Measurements from ENCODE around the gene MINDY1. TPM values are rescaled to one million over a fixed set of nuclear protein-coding genes. Genes with fewer than 3 reads are reported as not detected.
A peak's percentile ranks its signal among the peaks of the same experiment; 100 is the strongest.

Gene MINDY1
- total RNA-seq, 1 donor from 2014 or later = 32.5 TPM

GRCh38 chr1:150992626-150993025 is 14.1 kb downstream of the MINDY1 start:
- H3K36me3 Mint-ChIP-seq (ENCODE audit: insufficient read depth) = peaks cover 5% of the 10 kb centered on the region
- H3K9me3 Mint-ChIP-seq (ENCODE audit: low read depth) = no peaks in the 10 kb centered on the region
- no peak overlapping the region for H3K27ac Mint-ChIP-seq
- H3K27me3 Mint-ChIP-seq = no peaks in the 10 kb centered on the region
- no peak for DNase-seq (ENCODE audit: low spot score, unreplicated experiment)
- no peak overlapping the region for H3K4me3 Mint-ChIP-seq (ENCODE audit: low read depth)
- no peaks in the 10 kb centered on the region for H3K4me1 Mint-ChIP-seq (ENCODE audit: low read depth)
- no peak for TF ChIP-seq CTCF (IDR thresholded peaks at IDR 0.05; ENCODE audit: unreplicated experiment)

GRCh38 chr1:150987924-150988323 is 18.8 kb downstream of the MINDY1 start:
- no peaks in the 10 kb centered on the region for H3K27me3 Mint-ChIP-seq
- no peak overlapping the region for H3K4me3 Mint-ChIP-seq (ENCODE audit: low read depth)
- no peak overlapping the region for H3K27ac Mint-ChIP-seq
- DNase-seq (ENCODE audit: low spot score, unreplicated experiment) = no peak
- no peak for TF ChIP-seq CTCF (IDR thresholded peaks at IDR 0.05; ENCODE audit: unreplicated experiment)
- H3K9me3 Mint-ChIP-seq (ENCODE audit: low read depth) = no peaks in the 10 kb centered on the region
- peaks cover 4% of the 10 kb centered on the region for H3K4me1 Mint-ChIP-seq (ENCODE audit: low read depth)
- H3K36me3 Mint-ChIP-seq (ENCODE audit: insufficient read depth) = no peaks in the 10 kb centered on the region

- Mint-ChIP-seq H3K27ac (no peak overlapping the region), H3K4me3 (ENCODE audit: low read depth) (no peak overlapping the region), H3K4me1 (ENCODE audit: low read depth) (peaks cover 24% of the 10 kb centered on the region), H3K36me3 (ENCODE audit: insufficient read depth) (no peaks in the 10 kb centered on the region), H3K27me3 (no peaks in the 10 kb centered on the region), H3K9me3 (ENCODE audit: low read depth) (no peaks in the 10 kb centered on the region)
- DNase-seq (ENCODE audit: low spot score, unreplicated experiment) = no peak
- TF ChIP-seq CTCF (IDR thresholded peaks at IDR 0.05; ENCODE audit: unreplicated experiment) = no peak
Measured at GRCh38 chr1:150985179-150985825, 21.4 kb downstream of the MINDY1 start.

- Mint-ChIP-seq H3K4me3 (ENCODE audit: low read depth) (peak within 1 kb of the TSS; percentile 50), H3K4me1 (ENCODE audit: low read depth) (peaks cover 30% of the 10 kb centered on the region), H3K27ac (peak within 1 kb of the TSS; percentile 92), H3K36me3 (ENCODE audit: insufficient read depth) (no peaks in the 10 kb centered on the region), H3K27me3 (no peaks in the 10 kb centered on the region), H3K9me3 (ENCODE audit: low read depth) (no peaks in the 10 kb centered on the region)
- no peak for TF ChIP-seq CTCF (IDR thresholded peaks at IDR 0.05; ENCODE audit: unreplicated experiment)
- DNase-seq (ENCODE audit: low spot score, unreplicated experiment) = no peak
Measured at GRCh38 chr1:150981805-150982712, 24.6 kb downstream of the MINDY1 start, which contains the start of gene ANXA9. ANXA9 (plus strand) TSS chr1:150982292; CDS start chr1:150983106, 814 bp downstream.

GRCh38 chr1:150981177-150981804 is 25.4 kb downstream of the MINDY1 start:
- no peaks in the 10 kb centered on the region for H3K36me3 Mint-ChIP-seq (ENCODE audit: insufficient read depth)
- H3K4me3 Mint-ChIP-seq (ENCODE audit: low read depth) = peak overlapping the region; percentile 50
- TF ChIP-seq CTCF (IDR thresholded peaks at IDR 0.05; ENCODE audit: unreplicated experiment) = no peak
- H3K9me3 Mint-ChIP-seq (ENCODE audit: low read depth) = no peaks in the 10 kb centered on the region
- no peak for DNase-seq (ENCODE audit: low spot score, unreplicated experiment)
- peaks cover 5% of the 10 kb centered on the region for H3K27me3 Mint-ChIP-seq
- H3K4me1 Mint-ChIP-seq (ENCODE audit: low read depth) = peaks cover 34% of the 10 kb centered on the region
- peak overlapping the region; percentile 92 for H3K27ac Mint-ChIP-seq

All from progenitor cell of endocrine pancreas (in vitro differentiated cells).